GM12878 (cell line): ENCODE data around the gene BZW1. TPM values are rescaled to one million over a fixed set of nuclear protein-coding genes. Genes with fewer than 3 reads are reported as not detected.

Experiments used
- ATAC-seq: fragments of 200-7000 bp; cut with Tn5 transposase; 3 replicates; pipeline ENCODE4 v1.9.1; 2020; ENCODE audit warnings: mild to moderate bottlenecking, moderate library complexity
- BruUV-seq: library from RNA; stranded (reverse); fragments of 400-500 nt; replicated peaks from 2 replicates; lab custom pipeline; 2021; lab: Mats Ljungman, UMichigan
- CTCF ChIA-PET: fragments of 300-600 bp; sonication (Branson Sonifier 250); formaldehyde crosslinking; extraction: SDS; loops from one replicate; lab custom pipeline; 2021; ENCODE audit warnings: inconsistent platforms; lab: Yijun Ruan, JAX
- POLR2A ChIA-PET: fragments of 350-600 bp; formaldehyde crosslinking; extraction: SDS; loops from one replicate; lab custom pipeline; 2021; ENCODE audit warnings: inconsistent platforms; lab: Charles Lee
- RAD21 ChIA-PET: fragments of 300-600 bp; sonication (Branson Sonifier 250); formaldehyde crosslinking; loops from one replicate; lab custom pipeline; 2023; ENCODE audit warnings: antibody characterized with exemption; ENCODE audit not compliant: unreplicated experiment; lab: Charles Lee
- SMC1A ChIA-PET: fragments of 300-600 bp; sonication (Branson Sonifier 250); formaldehyde crosslinking; loops from one replicate; lab custom pipeline; 2023; ENCODE audit not compliant: unreplicated experiment, uncharacterized antibody; lab: Charles Lee
- DNase-seq: peaks from one replicate; pipeline ENCODE4 v3.0.0-alpha.2; 2011; ENCODE audit warnings: low read depth, low spot score
- FAIRE-seq: peaks from 3 replicates; lab custom pipeline; 2011; peaks lifted over from hg19 to GRCh38; lab: Jason Lieb, UNC
- H2AFZ ChIP-seq: 2 replicates; pipeline ENCODE4 v1.6.0; 2011; ENCODE audit warnings: low read depth, low read length, control low read depth; ENCODE audit not compliant: control insufficient read depth
- H3K27ac ChIP-seq: 2 replicates; pipeline ENCODE4 v1.5.1; 2011; ENCODE audit warnings: control low read depth; ENCODE audit not compliant: control insufficient read depth, insufficient read depth
- H3K27me3 ChIP-seq, 2 experiments: replicated peaks in 1 of 2; 2 replicates each; pipeline versions ENCODE4 v1.6.0 to v1.6.1; 2011; ENCODE audit warnings: low read length in 1 of 2; ENCODE audit not compliant: control insufficient read depth in 2 of 2, insufficient read depth in 2 of 2
- H3K36me3 ChIP-seq, 2 experiments: 2 replicates each; pipeline ENCODE4 v1.5.1; 2011; ENCODE audit warnings: low read length in 1 of 2; ENCODE audit not compliant: control insufficient read depth in 2 of 2, insufficient read depth in 2 of 2
- H3K4me1 ChIP-seq: 2 replicates; pipeline ENCODE4 v1.6.1; 2011; ENCODE audit warnings: mild to moderate bottlenecking, low read length, moderate library complexity, mixed read lengths; ENCODE audit not compliant: control insufficient read depth, insufficient read depth
- H3K4me2 ChIP-seq: 2 replicates; pipeline ENCODE4 v1.6.0; 2011; ENCODE audit warnings: control low read depth; ENCODE audit not compliant: control insufficient read depth, insufficient read depth
- H3K4me3 ChIP-seq: fragments of 200-600 bp; sonication (generic); 2 replicates; pipeline ENCODE4 v1.5.1; 2016
- H3K79me2 ChIP-seq: 2 replicates; pipeline ENCODE4 v1.6.0; 2011; ENCODE audit warnings: low read length; ENCODE audit not compliant: control insufficient read depth, insufficient read depth
- H3K9ac ChIP-seq: 2 replicates; pipeline ENCODE4 v1.8.0; 2011; ENCODE audit warnings: low read length, control low read depth, mixed read lengths; ENCODE audit not compliant: control insufficient read depth, insufficient read depth
- H3K9me3 ChIP-seq: replicated peaks from 3 replicates; pipeline ENCODE4 v1.5.1; 2011; ENCODE audit warnings: mild to moderate bottlenecking, low read length; ENCODE audit not compliant: control insufficient read depth, insufficient read depth
- H4K20me1 ChIP-seq: 2 replicates; pipeline ENCODE4 v1.6.0; 2011; ENCODE audit not compliant: control insufficient read depth, insufficient read depth
- BCL3 ChIP-seq: IDR thresholded peaks from 2 replicates; pipeline ENCODE4 v1.6.1; 2011; ENCODE audit warnings: borderline replicate concordance, low read depth, mild to moderate bottlenecking, moderate library complexity, low read length; ENCODE audit not compliant: insufficient read depth, poor library complexity, severe bottlenecking
- CBX5 ChIP-seq: sonication (generic); IDR thresholded peaks from 2 replicates; pipeline ENCODE4 v1.6.1; 2016; ENCODE audit warnings: low read depth, moderate library complexity, mild to moderate bottlenecking, inconsistent platforms
- CHD4 ChIP-seq: fragments of 200-600 bp; sonication (generic); IDR thresholded peaks from 2 replicates; pipeline ENCODE4 v1.6.1; 2016; ENCODE audit warnings: mild to moderate bottlenecking
- HDAC6 ChIP-seq: fragments of 200-600 bp; sonication (generic); IDR thresholded peaks from one replicate; pipeline ENCODE4 v1.8.0; 2017; ENCODE audit warnings: antibody characterized with exemption; ENCODE audit not compliant: unreplicated experiment
- HSF1 ChIP-seq: fragments of 150-350 bp; IDR thresholded peaks from 2 replicates; pipeline ENCODE4 v1.6.1; 2014; ENCODE audit warnings: mild to moderate bottlenecking, low read depth, low read length
- PBX3 ChIP-seq: IDR thresholded peaks from 2 replicates; pipeline ENCODE4 v1.6.1; 2011; ENCODE audit warnings: mild to moderate bottlenecking, low read depth, low read length, moderate library complexity; ENCODE audit not compliant: insufficient replicate concordance
- RB1 ChIP-seq: fragments of 450-650 bp; formaldehyde crosslinking; IDR thresholded peaks from 2 replicates; pipeline ENCODE4 v1.6.1; 2017; ENCODE audit warnings: mild to moderate bottlenecking, borderline replicate concordance
- RELB ChIP-seq: fragments of 450-650 bp; IDR thresholded peaks from 2 replicates; pipeline ENCODE4 v1.6.1; 2017; ENCODE audit warnings: low read depth, mild to moderate bottlenecking, moderate library complexity
- SMAD1 ChIP-seq: fragments of 450-650 bp; IDR thresholded peaks from 2 replicates; pipeline ENCODE4 v1.6.1; 2018; ENCODE audit warnings: mild to moderate bottlenecking, low read depth; ENCODE audit not compliant: partially characterized antibody
- TCF12 ChIP-seq: IDR thresholded peaks from 2 replicates; pipeline ENCODE4 v1.6.1; 2011; ENCODE audit warnings: low read depth, mild to moderate bottlenecking, low read length
- ZBTB40 ChIP-seq: fragments of 450-650 bp; IDR thresholded peaks from 2 replicates; pipeline ENCODE4 v1.6.1; 2016; ENCODE audit warnings: mild to moderate bottlenecking, moderate library complexity, borderline replicate concordance
- WGBS: methylation state at CpG from one replicate; pipeline ENCODE4 v1.1.6; 2016; ENCODE audit warnings: low lambda C conversion rate; ENCODE audit not compliant: insufficient replicate concordance, insufficient coverage; ENCODE audit errors: missing lambda C conversion rate; 5-methylcytosine and 5-hydroxymethylcytosine counted together
- in situ Hi-C: fragments of 300-500 bp; cut with MboI; formaldehyde crosslinking; loops from 9 replicates; pipeline ENCODE4 v1.14.3; 2018; ENCODE audit warnings: mixed read lengths
- intact Hi-C: fragments of 100-400 bp; cut with micrococcal nuclease; formaldehyde crosslinking; loops from one replicate; pipeline ENCODE4 v1.14.2; 2022; ENCODE audit not compliant: unreplicated experiment
- polyA plus RNA-seq, 11 experiments: library from polyadenylated mRNA; depleted of rRNA in 4 of 11; unstranded in 6 of 11; stranded (reverse) in 5 of 11; fragments of >200 nt; fragmentation: Nextera tagmentation in 4 of 11; fragmentation: Illumina TruSeq in 1 of 11; extraction: Ambion mirVana in 4 of 11; extraction: Trizol in 1 of 11; gene quantifications; 1 replicate in 1 of 11; 2 replicates in 10 of 11; pipeline versions ENCODE4 v1.2.1 to v1.2.3, GENCODE V29; 2011 to 2016; ENCODE audit warnings: inconsistent platforms in 2 of 11, missing spikeins in 2 of 11, low read depth in 1 of 11
- total RNA-seq, 4 experiments: library from RNA; depleted of rRNA in 3 of 4; stranded (reverse); fragments of >200 nt in 3 of 4; fragmentation: Illumina TruSeq in 1 of 4; extraction: Trizol in 1 of 4; gene quantifications; 2 replicates each; pipeline versions ENCODE4 v1.2.1 to v1.2.3, GENCODE V29; 2013 to 2021

BZW1 gene
- total and polyA plus RNA-seq, 10 of the 15 experiments (the other 5 are each of a cell fraction or from before 2014, with no cell fraction given), result 186 to 349 (median 269) TPM

GRCh38 chr2:200810252-200810997 lies 1.3 kb upstream of the BZW1 start:
- ATAC-seq, result no peak
- peaks cover 42% of the 10 kb centered on the region for H3K79me2 ChIP-seq
- SMC1A ChIA-PET, result interaction anchor here (0.6 to 1.3 kb wide), 4 partner anchors 17 to 998 kb away, joined by 3 read pairs; no protein-coding TSS in a partner anchor
- H3K27me3 ChIP-seq, result no peaks in the 10 kb centered on the region
- WGBS, result 78% methylated on average over 6 of the region's 6 CpGs
- H3K4me3 ChIP-seq, result peak overlapping the region; percentile 75
- peak overlapping the region; percentile 94 for H3K4me2 ChIP-seq
- POLR2A ChIA-PET, result interaction anchor here (0.8 to 1.3 kb wide), 2 partner anchors 36 to 54 kb away, joined by 3 to 7 read pairs; partner anchors contain the start of gene CLK1
- no peak for DNase-seq
- H3K27ac ChIP-seq, result peak overlapping the region; percentile 58; the same call in 1 of the 2 replicates
- peaks cover 19% of the 10 kb centered on the region for H3K4me1 ChIP-seq
- H4K20me1 ChIP-seq, result no peaks in the 10 kb centered on the region
- peak overlapping the region; percentile 95 for H2AFZ ChIP-seq
- peak overlapping the region; percentile 64 for H3K9ac ChIP-seq
- BruUV-seq, result no TSS peak
- RAD21 ChIA-PET, result no interaction called here
- in situ Hi-C loops (loop anchor here (5.0 kb wide), 1 partner anchor 98 kb away; no protein-coding TSS in a partner anchor), intact Hi-C loops (loop anchor here (10.0 kb wide), 2 partner anchors 264 to 856 kb away; partner anchors contain the start of genes HYCC2, MAIP1, NDUFB3 and TYW5)
- peaks cover 0 to 13% of the 10 kb centered on the region in 2 experiments; a peak in 1 of 4 replicates for H3K36me3 ChIP-seq
- no peak for FAIRE-seq
- no peaks in the 10 kb centered on the region for H3K9me3 ChIP-seq
- CTCF ChIA-PET, result interaction anchor here (1.4 kb wide), 1 partner anchor 98 kb away, joined by 7 read pairs; no protein-coding TSS in a partner anchor
- TF ChIP-seq PBX3, result no peak
- no peak for TF ChIP-seq RELB
- TF ChIP-seq BCL3, result no peak
- TF ChIP-seq HDAC6, result no peak
- no peak for TF ChIP-seq HSF1
- no peak for TF ChIP-seq CBX5
- no peak for TF ChIP-seq ZBTB40
- TF ChIP-seq CHD4, result no peak
- no peak for TF ChIP-seq SMAD1
- TF ChIP-seq RB1, result no peak
- TF ChIP-seq TCF12, result no peak
